HG03571 (cell line): ENCODE measurements around the gene GYS1.
"Not testable (repeated sequence)": the region's sequence is repeated elsewhere in the genome, so short reads cannot be mapped to it uniquely, and the experiment has no call there.

Source experiments
- ATAC-seq: cut with Tn5 transposase; IDR thresholded peaks from one replicate; pipeline ENCODE4 v1.9.1; 2021; ENCODE audit not compliant: unreplicated experiment

GYS1 gene

DNA sequence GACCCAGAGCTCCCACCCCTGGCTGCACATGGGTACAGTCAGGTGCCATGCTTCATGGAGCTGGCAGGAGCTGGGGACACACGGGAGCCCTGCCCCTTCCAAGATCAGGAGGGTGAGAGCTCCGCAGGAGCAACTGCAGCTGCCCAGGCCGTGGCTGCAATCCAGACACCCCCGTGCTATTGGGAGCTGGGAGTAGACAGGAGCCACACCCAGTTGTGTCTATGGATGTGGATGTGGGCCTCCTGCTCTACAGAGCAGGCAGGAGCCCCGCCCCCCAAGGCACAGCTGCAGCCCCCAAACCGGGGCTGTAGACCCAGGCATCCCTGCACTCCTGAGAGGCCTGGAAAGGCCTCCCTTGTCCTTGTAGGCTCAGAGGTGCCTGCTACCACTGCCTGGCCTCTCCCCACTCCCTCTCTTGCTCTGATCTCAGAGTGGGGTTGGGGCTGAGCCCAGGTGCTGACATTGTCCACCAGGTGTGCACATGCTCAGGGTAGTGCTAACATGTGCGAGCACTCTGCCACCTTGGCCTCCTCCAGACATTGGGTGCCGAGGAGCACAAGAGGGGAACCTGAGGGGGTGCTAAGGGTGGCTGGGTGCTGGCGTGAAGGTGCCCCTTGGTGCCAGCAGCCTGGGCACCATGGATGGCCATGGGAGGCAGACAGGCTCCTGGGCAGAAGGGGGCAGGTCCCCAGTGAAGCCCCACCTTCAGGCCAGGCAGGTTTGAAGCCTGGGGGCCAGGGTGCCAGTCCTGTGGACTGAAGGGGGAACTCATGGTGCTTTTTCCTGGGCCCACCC is 46.4 kb downstream of the GYS1 start:
- no peak for ATAC-seq

DNA sequence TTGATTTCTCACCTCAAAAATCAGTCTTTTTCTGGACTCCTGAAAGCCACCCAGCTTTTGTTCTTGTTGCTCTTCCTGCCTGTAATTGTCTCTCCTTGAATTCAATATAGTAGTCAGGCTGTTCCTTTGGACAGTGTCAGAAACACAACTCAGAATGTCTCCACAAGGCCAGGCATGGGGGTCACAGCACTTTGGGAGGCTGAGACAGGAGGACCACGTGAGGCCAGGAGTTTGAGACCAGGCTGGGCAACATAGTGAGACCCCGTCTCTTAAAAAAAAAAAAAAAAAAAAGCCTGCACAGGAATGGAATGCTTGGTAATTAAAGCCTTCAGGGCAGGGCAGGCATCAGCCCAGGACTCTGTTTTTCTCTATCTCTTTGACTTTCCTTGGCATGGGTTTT is 47.3 kb downstream of the GYS1 start:
- ATAC-seq: no peak

DNA sequence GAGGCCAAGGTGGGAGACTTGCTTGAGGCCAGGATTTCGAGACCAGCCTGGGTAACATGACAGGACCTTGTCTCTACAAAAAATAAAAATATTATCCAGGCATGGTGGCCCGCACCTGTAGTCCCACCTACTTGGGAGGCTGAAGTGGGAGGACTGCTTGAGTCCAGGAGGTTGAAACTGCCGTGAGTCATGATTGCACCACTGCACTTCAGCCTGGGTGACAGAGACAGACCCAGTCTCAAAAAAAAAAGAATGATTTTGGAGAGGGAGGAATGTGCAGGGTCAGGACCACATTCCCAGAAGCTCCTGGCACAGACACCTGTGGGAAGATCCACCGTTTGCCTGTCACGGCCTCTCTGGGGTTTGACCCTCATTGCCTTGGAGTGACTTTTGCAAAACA is 47.7 kb downstream of the GYS1 start:
- no peak for ATAC-seq

DNA sequence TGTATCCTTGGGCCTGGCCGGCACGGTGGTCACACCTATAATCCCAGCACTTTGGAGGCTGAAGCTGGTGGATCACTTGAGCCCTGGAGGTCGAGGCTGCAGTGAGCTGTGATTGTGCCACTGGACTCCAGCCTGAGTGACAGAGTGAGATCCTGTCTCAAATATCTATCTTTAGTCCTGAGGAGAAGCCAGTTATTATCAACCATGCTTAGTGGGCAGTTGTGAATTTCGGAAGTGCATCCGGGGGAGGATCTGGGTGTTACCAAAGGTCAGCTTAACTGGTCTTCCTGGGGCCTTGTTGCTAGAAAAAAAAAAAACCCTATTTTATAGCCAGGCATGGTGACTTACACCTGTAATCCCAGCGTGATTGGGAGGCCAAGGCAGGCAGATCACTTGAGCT is 50.0 kb downstream of the GYS1 start:
- no peak for ATAC-seq

DNA sequence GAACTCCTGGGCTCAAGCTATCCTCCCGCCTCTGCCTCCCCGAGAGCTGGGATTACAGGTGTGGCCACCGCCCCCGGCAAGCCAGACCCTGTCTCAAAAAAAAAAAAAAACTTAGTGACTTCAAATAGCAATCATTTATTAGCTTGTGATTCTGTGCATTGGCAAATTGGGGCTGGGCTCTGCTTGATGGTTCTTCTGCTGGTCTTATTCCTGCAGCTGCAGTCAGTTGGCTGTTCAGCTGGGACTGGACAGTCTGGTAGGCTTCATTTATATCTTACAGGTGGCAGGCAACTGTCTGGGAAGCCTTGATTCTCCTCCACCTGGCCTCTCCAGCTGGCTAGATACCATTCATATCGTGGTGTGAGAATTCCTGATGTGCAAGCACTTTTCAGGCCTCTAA is 52.2 kb downstream of the GYS1 start:
- no peak for ATAC-seq

DNA sequence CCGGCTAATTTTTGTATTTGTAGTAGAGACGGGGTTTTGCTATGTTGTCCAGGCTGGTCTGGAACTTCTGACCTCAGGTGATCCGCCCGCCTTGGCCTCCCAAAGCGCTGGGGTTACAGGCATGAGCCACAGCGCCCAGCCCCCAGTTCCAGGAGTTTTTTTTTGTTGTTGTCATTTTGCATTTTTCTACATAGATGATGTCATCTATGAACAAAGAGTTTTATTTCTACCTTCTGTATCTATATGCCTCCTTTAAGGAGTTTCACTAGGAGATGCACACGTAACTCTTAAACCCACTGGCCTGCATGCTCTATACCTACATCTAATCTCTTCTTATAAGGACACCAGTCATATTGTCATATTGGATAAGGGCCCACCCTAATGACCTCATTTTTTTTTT is 54.9 kb downstream of the GYS1 start:
- ATAC-seq: no peak

DNA sequence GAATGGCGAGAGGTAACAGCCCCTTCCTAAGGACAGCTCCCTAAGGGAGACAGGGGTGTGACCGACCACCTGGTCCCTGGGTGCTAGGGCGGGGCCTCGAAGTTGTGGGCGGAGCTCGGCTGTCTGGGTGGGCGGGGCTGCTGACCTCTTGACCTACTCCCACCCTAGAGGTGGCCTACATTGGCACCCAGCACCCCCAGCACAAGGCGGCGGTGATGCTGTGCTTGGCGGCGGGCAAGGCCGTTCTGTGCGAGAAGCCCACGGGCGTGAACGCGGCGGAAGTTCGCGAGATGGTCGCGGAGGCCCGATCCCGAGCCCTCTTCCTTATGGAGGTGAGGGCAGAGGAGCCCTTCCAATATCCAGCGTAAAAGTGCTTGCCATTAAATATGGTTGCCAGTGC is 57.2 kb downstream of the GYS1 start:
- no peak for ATAC-seq

DNA sequence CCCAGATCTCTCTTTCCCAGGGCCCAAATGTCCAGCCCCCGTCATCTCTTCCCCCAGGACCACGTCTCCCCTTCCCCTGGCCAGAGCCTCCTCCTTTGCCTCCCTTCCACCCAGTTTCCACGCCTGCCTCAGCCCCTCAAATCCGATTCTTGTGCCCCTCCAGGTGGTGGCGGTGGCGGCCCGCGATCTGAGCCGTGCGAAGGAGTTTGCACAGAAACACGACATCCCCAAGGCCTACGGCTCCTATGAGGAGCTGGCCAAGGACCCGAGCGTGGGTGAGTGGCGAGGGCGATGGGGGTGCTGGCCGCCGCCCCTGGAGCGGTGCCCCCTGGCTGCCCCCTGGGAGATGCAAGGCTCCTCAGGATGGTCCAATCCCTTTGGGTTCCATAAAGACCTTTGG is 58.3 kb downstream of the GYS1 start:
- ATAC-seq: no peak

DNA sequence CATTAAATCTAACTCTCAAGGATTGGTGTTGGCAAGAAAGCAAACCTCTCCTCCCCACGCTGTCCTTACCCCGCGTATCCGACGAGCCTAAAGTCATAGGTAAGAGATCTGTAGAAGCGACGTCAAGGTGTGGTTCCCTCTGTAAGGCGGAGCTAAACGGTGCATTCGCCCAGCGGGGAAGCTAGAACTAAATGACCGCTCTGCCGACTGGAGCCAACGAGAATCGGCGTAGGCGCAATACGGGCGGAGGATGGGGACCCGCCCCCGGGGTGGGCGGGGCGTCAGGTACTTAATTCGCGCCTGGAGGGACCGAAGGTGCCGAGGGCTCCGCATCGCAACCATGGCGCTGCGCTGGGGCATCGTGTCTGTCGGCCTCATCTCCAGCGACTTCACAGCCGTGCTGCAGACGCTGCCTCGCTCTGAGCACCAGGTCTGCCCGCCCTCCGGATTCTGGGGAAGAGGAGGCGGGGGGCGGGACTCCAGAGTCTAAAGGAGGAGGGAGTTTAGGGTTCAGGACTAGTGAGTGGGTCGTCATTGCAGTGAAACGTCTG is 59.7 kb downstream of the GYS1 start, which contains the start of gene DHDH:
TSS of gene DHDH (plus strand) at position 318 of the 551 bp plus-strand sequence. CDS start at position 341, 23 bp downstream.
- no peak for ATAC-seq

DNA sequence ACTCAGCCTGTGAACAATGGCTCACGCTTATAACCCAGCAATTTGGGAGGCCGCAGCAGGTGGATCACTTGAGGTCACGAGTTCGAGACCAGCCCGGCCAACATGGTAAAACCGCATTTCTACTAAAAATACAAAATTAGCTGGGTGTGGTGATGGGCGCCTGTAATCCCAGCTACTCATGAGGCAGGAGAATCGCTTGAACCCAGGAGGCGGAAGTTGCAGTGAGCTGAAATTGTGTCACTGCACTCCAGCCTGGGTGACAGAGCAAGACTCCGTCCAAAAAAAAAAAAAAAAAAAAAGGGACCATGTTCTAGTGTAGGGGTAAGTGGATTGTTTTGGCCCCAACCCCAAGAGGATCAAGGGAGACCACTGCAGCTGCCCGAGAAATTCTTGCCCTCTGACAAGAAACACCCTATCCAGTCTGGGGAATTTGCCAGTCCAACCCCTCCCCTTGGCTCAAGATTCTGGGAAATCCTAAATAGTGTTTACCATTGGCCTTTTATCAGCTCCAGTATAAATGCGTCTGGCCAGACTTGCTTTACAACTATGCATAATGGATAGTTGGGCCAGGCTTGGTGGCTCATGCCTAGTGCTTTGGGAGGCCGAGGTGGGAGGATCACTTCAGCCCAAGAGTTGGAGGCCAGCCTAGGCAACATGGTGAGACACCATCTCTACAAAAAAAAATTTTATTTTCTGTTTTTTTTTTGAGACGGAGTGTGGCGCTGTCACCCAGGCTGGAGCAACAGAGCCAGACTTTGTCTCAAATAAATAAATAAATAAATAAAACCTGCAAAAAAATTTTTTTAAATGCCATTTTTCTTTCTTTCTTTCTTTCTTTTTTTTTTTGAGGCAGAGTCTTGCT is 64.7 kb downstream of the GYS1 start:
- ATAC-seq: no peak

DNA sequence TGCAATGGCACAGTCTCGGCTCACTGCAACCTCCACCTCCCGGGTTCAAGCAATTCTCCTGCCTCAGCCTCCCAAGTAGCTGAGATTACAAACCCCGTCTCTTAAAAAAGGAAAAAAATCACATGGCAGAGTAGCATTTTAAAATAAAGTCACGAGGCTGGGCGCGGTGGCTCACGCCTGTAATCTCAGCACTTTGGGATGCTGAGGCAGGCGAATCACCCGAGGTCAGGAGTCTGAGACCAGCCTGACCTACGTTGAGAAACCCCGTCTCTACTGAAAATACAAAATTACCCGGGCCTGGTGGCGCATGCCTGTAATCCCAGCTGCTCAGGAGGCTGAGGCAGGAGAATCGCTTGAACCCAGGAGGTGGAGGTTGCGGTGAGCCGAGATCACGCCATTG is 65.4 kb downstream of the GYS1 start:
- not testable (repeated sequence) for ATAC-seq

DNA sequence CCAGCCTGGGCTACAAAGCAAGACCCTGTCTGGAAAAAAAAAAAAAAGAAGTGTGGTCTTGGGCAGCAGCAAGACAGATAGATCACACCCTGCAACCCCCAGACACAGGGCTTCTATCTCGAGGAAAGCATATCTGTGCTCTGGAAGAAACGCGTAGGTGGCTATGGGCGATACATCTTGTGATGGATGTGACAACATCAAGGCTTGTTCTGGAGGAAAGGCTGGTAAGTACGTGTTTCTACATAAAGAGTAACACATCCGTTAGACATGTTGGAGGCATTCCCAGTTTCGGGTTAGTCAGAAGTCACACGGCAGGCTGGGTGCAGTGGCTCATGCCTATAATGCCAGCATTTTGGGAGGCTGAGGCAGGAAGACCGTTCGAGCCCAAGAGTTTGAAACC is 66.2 kb downstream of the GYS1 start:
- no peak for ATAC-seq

DNA sequence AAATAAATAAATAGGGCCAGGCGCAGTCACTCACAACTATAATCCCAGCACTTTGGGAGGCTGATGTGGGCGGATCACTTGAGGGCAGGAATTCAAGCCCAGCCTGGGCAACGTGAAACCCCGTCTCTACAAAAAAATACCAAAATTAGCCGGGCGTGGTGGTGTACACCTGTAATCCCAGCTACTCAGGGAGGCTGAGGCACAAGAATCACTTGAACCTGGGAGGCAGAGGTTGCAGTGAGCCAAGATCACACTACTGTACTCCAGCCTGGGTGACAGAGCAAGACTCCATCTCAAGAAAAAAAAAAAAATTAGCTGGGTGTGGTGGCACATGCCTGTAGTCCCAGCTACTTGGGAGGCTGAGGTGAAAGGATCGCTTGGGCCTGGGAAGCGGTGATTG is 67.2 kb downstream of the GYS1 start:
- not testable (repeated sequence) for ATAC-seq

DNA sequence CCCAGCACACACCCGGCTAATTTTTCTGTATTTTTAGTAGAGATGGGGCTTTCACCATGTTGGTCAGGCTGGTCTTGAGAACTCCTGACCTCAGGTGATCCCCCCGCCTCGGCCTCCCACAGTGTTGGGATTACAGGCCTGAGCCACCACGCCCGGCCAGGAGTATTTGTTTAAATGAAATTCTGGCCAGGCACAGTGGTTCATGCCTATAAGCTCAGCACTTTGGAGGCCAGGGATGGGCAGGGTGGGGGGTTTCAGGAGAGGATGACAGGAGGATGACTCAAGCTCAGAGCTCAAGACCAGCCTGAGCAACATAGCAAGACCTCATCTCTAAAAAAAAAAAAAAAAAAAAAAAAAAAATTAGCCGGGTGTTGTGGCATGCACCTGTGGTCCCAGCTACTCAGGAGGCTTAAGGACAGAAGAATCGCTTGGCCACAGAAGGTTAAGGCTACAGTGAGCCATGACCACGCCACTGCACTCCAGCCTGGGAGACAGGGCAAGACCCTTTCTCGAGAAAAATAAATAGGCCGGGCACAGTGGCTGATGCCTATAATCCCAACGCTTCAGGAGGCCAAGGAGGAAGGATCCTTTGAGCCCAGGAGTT is 67.8 kb downstream of the GYS1 start:
- ATAC-seq: no peak

DNA sequence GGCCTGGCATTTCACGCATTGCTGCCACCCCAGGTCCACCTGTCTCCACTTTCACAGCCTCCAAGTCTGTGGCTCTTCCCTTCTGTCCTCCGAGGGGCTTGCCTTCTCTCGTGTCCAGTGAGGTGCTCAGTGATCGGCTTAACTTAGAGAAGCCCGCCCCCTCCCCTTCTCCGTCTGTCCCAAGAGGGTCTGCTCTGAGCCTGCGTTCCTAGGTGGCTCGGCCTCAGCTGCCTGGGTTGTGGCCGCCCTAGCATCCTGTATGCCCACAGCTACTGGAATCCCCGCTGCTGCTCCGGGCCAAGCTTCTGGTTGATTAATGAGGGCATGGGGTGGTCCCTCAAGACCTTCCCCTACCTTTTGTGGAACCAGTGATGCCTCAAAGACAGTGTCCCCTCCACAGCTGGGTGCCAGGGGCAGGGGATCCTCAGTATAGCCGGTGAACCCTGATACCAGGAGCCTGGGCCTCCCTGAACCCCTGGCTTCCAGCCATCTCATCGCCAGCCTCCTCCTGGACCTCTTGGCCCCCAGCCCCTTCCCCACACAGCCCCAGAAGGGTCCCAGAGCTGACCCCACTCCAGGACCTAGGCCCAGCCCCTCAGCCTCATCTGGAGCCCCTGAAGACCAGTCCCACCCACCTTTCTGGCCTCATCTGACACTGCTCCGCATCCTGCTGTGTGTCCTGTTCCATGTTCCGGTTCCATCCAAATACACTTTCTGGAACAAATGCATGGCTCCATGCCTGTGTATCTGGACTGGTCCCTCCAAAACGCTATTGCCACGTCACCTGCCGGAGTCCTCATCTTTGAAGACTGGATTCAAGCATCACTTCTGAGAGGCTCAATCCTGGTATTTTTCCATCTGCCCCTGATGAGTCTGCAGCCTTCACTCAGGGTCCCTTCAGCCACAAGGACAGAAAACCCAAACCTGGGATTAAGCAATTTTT is 70.3 kb downstream of the GYS1 start:
- no peak for ATAC-seq

DNA sequence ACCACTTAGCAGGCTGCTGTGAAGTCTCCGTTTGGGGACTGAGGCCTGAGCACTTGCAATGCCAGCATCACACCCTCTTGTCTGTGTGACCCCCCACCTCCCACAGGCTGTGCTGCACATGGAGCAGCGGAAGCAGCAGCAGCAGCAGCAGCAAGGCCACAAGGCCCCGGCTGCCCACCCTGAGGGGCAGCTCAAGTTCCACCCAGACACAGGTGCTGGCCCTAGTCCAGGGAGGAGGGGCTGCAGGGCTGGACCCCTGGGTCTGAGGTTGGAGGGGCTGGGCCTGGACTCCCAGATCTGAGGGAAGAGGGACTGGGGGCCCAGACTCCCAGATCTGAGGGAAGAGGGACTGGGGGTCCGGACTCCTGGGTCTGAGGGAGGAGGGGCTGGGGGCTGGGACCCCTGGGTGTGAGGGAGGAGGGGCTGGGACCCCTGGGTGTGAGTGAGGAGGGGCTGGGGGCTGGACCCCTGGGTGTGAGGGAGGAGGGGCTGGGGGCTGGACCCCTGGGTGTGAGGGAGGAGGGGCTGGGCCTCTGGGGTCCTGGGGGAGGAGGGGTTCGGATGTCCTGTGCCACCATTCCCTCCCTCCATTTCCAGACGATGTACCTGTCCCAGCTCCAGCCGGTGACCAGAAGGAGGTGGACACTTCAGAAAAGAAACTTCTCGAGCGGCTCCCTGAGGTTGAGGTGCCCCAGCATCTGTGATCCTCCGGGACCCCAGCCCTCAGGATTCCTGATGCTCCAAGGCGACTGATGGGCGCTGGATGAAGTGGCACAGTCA is 71.2 kb downstream of the GYS1 start:
- no peak for ATAC-seq

DNA sequence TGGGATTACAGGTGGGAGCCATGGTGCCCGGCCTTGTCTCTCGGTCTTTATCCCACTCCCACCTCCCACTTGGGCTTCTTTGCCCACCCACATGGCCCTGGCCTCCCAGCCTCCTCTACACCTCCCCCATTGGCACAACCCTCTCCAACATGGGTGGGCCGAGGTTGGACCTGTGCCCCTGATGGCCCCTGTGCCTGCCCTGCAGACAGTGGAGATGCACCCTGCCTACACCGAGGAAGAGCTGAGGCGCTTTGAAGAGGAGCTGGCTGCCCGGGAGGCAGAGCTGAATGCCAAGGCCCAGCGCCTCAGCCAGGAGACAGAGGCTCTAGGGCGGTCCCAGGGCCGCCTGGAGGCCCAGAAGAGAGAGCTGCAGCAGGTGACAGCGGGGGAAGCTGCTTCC is 72.2 kb downstream of the GYS1 start:
- no peak for ATAC-seq

DNA sequence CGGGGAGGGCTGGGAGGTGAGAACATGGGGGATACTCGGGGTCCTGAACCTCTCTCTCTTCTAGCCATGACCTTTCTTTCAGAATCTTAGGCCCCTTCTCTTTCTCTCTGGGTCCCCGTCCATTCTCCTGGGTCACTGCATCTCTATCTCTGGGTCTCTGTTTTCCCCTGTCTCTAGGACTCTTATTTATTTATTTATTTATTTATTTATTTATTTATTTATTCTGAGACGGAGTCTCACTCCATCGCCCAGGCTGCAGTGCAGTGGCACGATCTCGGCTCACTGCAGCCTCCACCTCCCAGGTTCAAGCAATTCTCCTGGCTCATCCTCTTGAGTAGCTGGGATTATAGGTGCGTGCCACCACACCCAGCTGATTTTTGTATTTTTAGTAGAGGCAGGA is 73.8 kb downstream of the GYS1 start:
- not testable (repeated sequence) for ATAC-seq

DNA sequence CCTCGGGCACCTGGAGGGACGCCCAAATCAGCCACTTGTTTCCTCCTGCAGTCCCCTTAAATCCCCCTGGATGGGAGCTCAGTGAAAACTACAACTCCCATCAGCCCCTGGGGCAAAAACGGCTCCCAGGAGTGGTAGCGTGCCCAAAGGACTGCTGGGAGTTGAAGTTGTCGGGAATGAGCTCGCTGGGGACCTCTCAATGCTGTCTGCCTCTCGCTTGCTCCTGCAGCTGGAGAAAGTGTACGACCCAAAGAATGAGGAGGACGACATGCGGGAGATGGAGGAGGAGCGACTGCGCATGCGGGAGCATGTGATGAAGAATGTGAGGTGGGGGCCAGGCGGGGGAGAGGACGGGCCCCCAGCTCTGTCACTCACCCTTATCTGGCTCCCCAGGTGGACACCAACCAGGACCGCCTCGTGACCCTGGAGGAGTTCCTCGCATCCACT is 74.3 kb downstream of the GYS1 start:
- no peak for ATAC-seq
